ENCODE results near the gene GMPR.
A peak's percentile ranks its signal among the peaks of the same experiment; 100 is the strongest.

The GMPR gene

GRCh38 chr6:16238963-16239797 lies 793 bp downstream of the GMPR start:
- Histone ChIP-seq H3K4me1 (ENCODE audit: control insufficient read depth in 1 of 2, insufficient read depth in 1 of 2, low read depth in 1 of 2, low read length in 1 of 2) (peaks cover 17 to 23% of the 10 kb centered on the region in 2 experiments), H3K36me3 (no peaks in the 10 kb centered on the region), H3K27ac (no peak overlapping the region), H3K9me3 (no peaks in the 10 kb centered on the region), H3K4me3 (ENCODE audit: low read depth in 1 of 2, low read length in 1 of 2) (peak overlapping the region; percentile 56 to 57), H3K27me3 (peaks cover 58% of the 10 kb centered on the region)
- TF ChIP-seq CTCF (IDR thresholded peaks at IDR 0.05), result no peak

DNA sequence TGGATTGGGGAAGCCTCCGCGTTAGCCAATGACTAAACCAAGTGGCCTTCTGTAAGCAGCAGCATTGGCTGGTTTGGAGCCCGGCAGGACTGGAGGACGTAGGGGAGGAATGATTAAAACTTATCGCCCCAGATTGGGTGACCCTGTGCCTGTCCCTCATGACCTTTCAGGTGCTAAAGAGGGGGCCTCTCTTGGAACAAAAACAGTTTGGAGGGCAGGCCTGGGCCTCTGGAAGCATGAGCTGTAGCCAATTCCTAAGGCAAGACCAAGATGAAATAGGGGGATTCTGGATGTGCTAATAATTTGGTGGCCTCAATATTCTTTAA lies 1.4 kb downstream of the GMPR start:
- Histone ChIP-seq H3K9me3 (no peaks in the 10 kb centered on the region), H3K27me3 (peaks cover 55% of the 10 kb centered on the region), H3K4me1 (ENCODE audit: control insufficient read depth in 1 of 2, insufficient read depth in 1 of 2, low read depth in 1 of 2, low read length in 1 of 2) (peaks cover 17 to 23% of the 10 kb centered on the region in 2 experiments), H3K4me3 (ENCODE audit: low read depth in 1 of 2, low read length in 1 of 2) (peak overlapping the region; percentile 56 to 57), H3K27ac (no peak overlapping the region), H3K36me3 (no peaks in the 10 kb centered on the region)
- no peak for TF ChIP-seq CTCF (IDR thresholded peaks at IDR 0.05)

GRCh38 chr6:16240589-16241320 lies 2.4 kb downstream of the GMPR start:
- H3K9me3 ChIP-seq, result no peaks in the 10 kb centered on the region
- peaks cover 45% of the 10 kb centered on the region for H3K27me3 ChIP-seq
- H3K4me1 ChIP-seq (ENCODE audit: control insufficient read depth in 1 of 2, insufficient read depth in 1 of 2, low read depth in 1 of 2, low read length in 1 of 2), result peaks cover 17 to 23% of the 10 kb centered on the region in 2 experiments
- H3K36me3 ChIP-seq, result no peaks in the 10 kb centered on the region
- H3K4me3 ChIP-seq (ENCODE audit: low read depth in 1 of 2, low read length in 1 of 2), result no peak overlapping the region
- H3K27ac ChIP-seq, result no peak overlapping the region
- no peak for TF ChIP-seq CTCF (IDR thresholded peaks at IDR 0.05)

DNA sequence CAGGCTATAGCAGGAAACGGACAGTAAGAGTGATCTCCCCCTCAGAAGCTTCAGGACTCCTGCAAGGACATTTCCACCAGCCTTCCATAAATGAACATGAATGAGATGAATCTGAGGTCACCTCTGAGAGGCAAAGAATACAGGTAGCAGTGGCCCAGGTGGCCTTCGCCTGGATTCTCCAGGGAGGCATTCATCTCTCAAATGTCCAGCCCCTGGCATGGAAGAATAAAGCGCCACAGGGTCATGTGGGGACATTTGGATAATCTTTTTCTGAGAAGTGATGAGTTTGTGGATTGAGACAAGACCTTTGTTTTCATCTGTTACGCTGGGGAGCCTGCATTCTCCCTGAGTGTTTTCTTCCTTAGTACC lies 2.9 kb downstream of the GMPR start:
- peaks cover 39% of the 10 kb centered on the region for H3K27me3 ChIP-seq
- H3K36me3 ChIP-seq, result no peaks in the 10 kb centered on the region
- TF ChIP-seq CTCF (IDR thresholded peaks at IDR 0.05), result no peak
- no peak overlapping the region for H3K4me3 ChIP-seq (ENCODE audit: low read depth in 1 of 2, low read length in 1 of 2)
- no peak overlapping the region for H3K27ac ChIP-seq
- H3K4me1 ChIP-seq (ENCODE audit: control insufficient read depth in 1 of 2, insufficient read depth in 1 of 2, low read depth in 1 of 2, low read length in 1 of 2), result peaks cover 17 to 23% of the 10 kb centered on the region in 2 experiments
- no peaks in the 10 kb centered on the region for H3K9me3 ChIP-seq

- Histone ChIP-seq H3K4me3 (ENCODE audit: low read depth in 1 of 2, low read length in 1 of 2) (no peak overlapping the region), H3K9me3 (no peaks in the 10 kb centered on the region), H3K27ac (no peak overlapping the region), H3K36me3 (no peaks in the 10 kb centered on the region), H3K27me3 (peaks cover 22% of the 10 kb centered on the region), H3K4me1 (ENCODE audit: control insufficient read depth in 1 of 2, insufficient read depth in 1 of 2, low read depth in 1 of 2, low read length in 1 of 2) (peaks cover 15 to 17% of the 10 kb centered on the region in 2 experiments)
- no peak for TF ChIP-seq CTCF (IDR thresholded peaks at IDR 0.05)
Observed at GRCh38 chr6:16243055-16243454, 4.7 kb downstream of the GMPR start.

Measured in neutrophil (primary cell).